Left renal cortex interstitium (tissue), 4 donors: ENCODE results near the gene DDAH1. TPM values are rescaled to one million over a fixed set of nuclear protein-coding genes. Genes with fewer than 3 reads are reported as not detected.
A peak's percentile ranks its signal among the peaks of the same experiment; 100 is the strongest.

Experiments
- DNase-seq, 4 donors: peaks; one replicate each; pipeline ENCODE4 v3.0.0-alpha.2; 2013; ENCODE audit warnings: low read depth in 4 of 4, low spot score in 2 of 4, missing footprints in 1 of 4
- polyA plus RNA-seq, 4 donors: library from polyadenylated mRNA; unstranded; fragments of 120-200 nt; gene quantifications; one replicate each; pipeline ENCODE4 v1.2.1, GENCODE V29; 2013; ENCODE audit not compliant: insufficient read length in 4 of 4

Gene DDAH1
- polyA plus RNA-seq, 4 donors = 117 to 127 (median 120) TPM

- no peak for DNase-seq
Measured at GRCh38 chr1:85447006-85447943, 17.7 kb downstream of the DDAH1 start.

- DNase-seq = no peak
Measured at GRCh38 chr1:85445906-85446305, 19.1 kb downstream of the DDAH1 start.

DNA sequence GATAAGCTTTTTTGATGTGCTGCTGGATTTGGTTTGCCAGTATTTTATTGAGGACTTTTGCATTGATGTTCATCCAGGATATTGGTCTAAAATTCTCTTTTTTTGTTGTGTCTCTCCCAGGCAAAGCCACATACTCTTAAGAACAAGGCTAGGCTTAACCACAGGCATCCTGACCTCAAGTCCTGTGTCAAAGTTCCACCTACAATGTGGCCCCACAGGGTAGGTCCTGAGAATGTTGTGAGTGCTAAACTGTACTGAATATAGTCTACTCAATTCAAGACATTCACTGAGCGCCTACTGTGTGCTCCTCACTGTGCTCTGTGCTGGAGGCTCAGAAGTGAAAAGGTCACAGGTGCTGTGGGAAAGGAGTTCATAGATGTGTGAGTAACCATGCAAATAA is 20.6 kb downstream of the DDAH1 start:
- DNase-seq = no peak

DNA sequence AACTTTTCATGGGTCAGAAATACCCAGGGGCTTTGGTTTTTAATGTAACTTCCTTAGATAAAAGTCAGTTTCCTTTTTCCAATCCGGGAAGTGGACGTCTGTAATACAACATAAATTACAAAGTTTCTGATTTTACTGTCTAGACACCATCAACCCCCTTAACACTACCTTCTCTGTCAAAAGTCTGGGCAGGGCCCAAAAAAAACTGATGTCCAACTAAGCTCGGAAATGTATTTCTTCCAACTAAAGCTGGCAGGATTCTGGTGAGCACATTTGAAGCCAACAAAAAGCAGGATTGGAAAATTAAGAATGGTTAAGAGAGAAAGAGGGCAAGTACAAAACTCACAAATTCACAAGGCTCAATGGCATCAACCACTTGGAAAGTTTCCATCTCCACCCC is 24.3 kb downstream of the DDAH1 start:
- no peak for DNase-seq

DNA sequence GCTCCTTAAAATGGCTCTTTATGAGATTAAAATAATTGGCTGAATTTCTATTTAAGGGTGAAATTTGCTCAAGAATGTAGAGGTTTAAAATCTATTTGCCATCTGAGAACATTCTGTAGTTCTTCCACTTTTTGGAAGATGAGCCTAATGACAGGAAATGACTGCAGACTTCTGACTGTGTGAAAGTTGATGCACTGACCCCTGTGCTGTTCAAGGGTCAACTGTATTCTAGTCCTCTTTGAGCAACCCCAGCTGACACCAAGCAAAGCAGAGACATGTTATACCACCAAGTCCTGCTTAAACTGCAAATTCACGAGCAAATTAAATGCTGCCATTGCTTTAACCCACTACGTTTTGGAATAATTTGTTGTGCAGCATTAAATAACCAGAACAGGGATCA is 26.6 kb downstream of the DDAH1 start:
- peak in 2 of 4 donors; percentile 20 to 53 for DNase-seq

GRCh38 chr1:85437139-85437538 is 27.8 kb downstream of the DDAH1 start:
- DNase-seq = no peak

GRCh38 chr1:85433096-85433495 is 31.9 kb downstream of the DDAH1 start:
- no peak for DNase-seq

DNA sequence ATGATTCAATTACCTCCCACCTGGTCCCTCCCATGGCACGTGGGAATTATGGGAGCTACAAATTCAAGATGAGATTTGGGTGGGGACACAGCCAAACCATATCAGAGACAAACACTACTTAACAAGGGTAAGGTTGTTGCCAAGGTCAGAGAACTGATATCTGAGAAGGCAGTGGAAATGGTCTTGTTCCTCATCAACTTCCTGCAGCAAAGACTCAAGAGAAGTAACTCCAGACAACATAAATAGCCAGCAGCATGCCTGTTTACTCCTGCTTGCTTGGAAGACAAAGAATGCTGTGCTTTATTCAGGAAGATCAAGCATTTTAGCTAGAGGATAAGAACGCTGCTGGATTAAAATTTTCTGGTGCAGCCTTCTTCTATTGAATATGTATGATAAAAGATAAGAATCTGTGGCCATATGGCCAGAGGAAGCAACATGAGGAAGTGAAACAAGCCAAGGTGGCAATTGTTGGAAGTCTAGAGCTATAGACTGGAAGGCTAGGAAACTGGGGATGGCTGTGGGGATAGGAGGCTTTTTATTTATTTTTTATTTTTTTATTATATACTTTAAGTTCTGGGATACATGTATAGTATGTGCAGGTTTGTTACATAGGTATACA is 36.4 kb downstream of the DDAH1 start:
- no peak for DNase-seq

DNA sequence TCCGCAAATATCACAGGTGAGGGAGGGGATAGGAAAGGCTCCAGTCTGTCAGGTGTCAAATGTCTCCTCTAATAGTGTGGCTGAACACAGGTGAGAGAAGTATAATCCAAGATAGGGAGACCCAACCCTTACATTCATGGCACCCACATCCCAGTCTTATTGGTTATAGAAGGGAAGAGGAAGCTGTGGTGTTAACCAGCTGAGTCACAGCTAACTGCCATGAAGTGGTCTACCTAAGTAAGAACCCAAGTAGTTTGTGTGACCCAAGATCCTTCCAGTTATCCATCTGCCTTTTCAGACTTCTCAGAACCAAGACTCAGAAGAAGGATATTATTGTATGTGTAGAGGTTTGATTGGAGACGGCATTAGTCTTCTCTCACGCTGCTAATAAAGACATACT is 37.1 kb downstream of the DDAH1 start:
- DNase-seq = no peak

DNA sequence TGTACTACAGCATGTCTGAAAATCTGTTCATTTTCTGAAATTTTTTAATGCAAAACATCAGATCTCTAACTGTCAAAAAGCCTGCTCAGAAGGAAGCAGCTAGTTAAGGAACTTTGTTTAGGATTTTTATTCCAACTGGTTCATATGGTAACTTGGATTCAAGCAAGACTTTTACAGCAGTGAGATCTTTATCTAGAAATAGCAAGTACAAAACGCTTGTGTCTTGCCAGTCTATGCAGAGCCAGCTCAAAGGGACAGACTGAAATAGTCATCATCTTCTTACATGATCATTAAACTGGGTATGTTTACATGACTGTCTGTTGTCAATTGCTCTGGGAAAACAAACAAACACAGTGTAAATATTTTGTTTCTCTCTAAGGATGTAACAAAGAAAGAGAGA is 37.6 kb downstream of the DDAH1 start:
- no peak for DNase-seq

DNA sequence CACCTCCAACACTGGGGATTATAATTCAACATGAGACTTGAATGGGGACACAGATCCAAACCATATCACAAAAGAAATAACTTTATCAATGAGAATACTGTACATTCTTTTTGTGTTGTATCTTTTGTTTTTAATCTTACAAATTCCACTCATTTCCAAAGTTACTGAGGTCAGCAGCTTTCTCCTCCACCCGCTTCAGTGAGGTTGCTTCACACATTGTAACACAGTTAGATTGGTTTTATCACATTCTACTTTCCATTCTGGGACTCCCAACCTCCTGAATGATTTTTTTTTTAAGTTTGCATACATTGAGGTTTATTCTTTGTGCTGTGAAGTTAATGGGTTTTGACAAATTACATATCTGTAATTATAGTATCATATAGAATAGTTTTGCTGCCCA is 43.8 kb downstream of the DDAH1 start:
- DNase-seq = no peak

DNA sequence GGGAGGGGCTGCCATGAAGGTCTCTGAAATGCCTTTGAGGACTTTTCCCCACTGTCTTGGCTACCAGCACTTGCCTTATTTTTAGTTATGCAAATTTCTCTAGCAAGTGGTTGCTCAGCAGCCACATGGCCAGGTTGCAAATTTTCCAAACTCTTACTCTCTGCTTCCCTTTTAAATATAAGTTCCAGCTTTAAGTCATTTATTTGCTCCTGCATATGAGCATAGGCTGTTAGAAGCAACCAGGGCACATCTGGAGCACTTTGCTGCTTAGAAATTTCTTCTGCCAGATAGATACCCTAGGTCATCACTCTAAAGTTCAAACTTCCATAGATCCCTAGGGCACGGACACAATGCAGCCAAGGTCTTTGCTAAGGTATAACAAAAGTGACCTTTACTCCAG is 44.8 kb downstream of the DDAH1 start:
- DNase-seq = no peak

GRCh38 chr1:85417876-85418275 is 47.1 kb downstream of the DDAH1 start:
- DNase-seq = no peak

DNA sequence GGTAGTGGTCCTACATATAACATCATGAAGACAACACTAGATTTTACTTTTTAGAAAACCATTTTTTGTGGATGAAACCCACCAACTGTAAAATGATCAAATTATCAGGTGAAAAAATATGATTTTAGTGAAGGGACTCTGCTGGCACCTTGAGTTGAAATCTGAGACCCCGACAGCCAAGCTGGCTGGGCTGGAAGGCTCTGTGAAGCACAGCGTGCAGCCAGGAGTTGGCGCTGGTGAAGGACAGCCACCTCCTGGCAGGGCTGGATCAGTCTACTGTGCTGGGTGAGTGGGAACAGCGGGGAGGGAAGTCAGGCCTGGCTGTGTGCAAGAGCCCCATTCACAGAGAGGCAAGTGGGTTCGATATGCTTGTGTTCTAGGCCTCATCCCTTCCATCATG is 47.9 kb downstream of the DDAH1 start:
- no peak for DNase-seq

- no peak for DNase-seq
Measured at GRCh38 chr1:85413169-85413568, 51.8 kb downstream of the DDAH1 start.

DNA sequence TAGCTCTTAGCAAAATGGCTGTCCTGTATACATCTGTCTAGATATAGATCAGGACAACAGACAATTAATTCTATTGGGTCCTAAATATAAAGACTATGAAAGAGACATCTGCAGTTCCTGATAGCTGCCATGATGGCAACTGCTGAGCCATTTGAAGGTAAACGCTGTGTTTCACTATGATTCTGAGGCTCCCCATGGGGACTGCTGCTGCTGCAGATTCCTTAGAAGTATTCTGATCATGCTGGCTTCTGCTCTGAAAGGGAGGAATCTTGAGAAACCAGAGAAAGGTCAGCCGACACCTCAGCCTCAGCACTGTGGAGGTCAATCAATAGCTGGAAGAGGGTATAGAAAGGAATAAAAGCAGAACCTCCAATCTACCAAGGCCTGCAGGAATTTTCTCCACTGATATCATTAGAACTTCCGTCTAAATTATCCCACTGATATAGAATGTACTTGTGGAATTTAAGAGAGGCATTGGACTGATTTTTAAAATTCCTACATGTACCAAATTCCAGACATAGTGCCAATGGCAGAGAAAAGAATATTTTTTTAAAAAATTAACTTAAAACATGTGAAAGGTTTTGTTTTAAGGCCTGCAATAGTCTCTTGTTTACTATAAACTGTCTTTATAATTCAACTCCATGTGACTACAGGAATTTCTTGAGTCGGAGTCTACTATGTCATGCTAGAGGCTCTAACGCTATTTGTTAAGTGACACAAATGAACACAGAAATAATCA is 53.2 kb downstream of the DDAH1 start:
- DNase-seq = no peak

DNA sequence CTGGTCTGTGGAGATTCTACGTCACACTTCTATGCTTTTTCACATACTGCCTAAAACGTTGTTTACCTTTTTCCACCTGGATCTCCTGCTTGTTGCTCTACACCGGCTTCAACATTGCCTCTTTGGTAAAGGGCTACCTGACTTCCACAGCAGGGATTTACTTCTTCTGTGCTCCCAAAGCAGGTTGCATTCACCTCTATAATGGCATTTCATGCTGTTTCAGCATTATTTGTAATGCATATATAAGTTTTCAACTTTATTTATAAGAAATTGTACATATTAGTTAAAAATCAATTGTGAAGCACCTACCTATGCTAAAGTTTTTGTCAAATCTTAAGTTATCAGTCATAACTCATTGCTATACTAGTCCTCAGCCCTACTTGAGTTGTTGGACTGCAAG is 55.4 kb downstream of the DDAH1 start:
- no peak for DNase-seq

DNA sequence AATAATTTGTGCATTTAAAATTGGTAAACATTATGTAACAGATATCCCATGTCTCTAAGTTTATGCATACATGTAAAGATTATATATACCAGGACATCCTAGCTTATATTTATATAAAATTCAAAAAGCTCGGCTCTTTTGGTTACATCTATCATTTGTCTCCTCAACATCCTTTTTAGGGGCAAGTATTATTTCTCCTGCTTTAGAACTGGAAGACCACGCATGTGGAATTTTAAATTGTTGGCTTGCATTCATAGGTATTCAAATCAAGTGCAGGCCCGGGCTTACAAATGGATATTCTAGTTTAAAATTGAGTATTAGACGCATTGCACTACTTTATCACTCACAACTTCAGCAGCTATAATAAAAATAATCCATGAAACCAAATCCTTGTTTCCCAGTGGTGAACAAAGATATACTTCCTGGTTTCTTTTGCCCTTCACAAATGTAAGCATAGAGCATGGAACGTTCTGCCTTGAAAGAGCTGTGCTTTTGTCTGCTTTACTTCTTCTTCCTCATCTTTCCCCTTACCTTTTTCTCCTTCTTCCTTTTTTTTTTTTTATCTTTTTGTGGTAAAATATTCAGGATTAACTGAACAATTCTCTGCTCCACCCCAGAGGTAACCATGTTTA is 57.1 kb downstream of the DDAH1 start:
- no peak for DNase-seq

DNA sequence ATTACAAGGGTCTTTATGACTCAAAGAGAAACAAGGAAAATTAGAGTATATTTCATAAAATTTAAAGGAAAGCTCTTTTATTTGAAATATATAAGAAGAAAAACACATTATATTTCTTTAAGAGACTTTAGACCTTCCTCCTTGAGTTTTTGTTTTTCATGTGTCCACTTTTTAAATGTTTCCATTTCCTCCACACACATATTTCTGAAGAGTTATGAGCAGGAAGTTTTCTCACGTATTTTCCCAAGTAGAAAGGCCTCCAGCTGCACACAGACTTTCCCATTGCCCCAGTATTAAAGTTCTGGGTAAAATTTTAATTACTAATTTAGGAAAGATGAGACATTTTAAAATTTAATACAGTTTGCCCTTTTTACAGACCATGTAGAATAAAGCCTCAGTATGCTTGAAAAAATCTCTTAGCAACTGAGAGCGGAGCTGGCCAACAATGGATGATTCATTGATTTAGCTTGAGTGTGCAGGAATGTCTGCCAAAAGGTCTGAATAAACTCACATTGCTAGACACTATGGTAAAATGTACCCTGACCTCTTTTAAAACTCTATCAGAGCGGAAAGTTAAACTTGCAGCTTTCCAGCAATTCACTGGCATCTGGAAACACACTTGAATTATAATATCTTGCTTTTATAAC is 57.9 kb downstream of the DDAH1 start:
- peak; percentile 30 to 69 (median 58) for DNase-seq

- DNase-seq = no peak
Measured at GRCh38 chr1:85406081-85406480, 58.9 kb downstream of the DDAH1 start.
